Spleen (tissue), 7 donors: ENCODE data around the gene AIG1.

Experiments
- CTCF ChIP-seq, 11 experiments: fragments of 200-600 bp in 7 of 11; fragments of 450-650 bp in 4 of 11; sonication (generic) in 4 of 11; IDR thresholded peaks in 8 of 11; conservative IDR thresholded peaks in 3 of 11; 1 replicate in 7 of 11; 2 replicates in 4 of 11; pipeline versions ENCODE4 v1.4.0 to v1.8.0; 2016 to 2021; ENCODE audit warnings: antibody characterized with exemption in 11 of 11, inconsistent platforms in 4 of 11, mild to moderate bottlenecking in 1 of 11
- POLR2AphosphoS5 ChIP-seq, 3 donors: sonication (generic); formaldehyde crosslinking; IDR thresholded peaks; one replicate each; pipeline ENCODE4 v1.5.1; 2017; ENCODE audit warnings: antibody characterized with exemption in 3 of 3
- donor health status: DM: no; HTN: no; CAD: no; lungs with moderate emphysema.
- donor health status: DM: no; HTN: no; CAD: no.
- donor health status: DM: no; HTN: no; CAD: no.

DNA sequence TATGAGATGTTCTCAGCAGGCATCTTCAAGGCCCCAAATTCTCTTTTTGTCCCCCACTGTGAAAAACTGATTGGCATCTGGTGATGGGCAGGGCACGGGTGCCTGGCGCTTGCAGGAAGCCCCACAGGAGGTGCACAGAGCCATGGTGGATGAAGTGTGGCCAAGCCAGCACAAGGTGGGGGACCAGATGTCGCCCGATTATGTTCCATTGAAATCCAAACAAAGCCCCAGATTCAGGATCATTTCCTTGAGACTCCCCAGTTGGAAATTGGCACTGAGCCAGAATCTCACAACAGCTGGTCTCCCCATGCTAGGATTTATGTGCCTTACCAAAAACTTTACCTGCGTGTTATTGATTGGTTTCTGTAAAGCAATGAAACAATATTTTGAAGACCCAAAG is 203.7 kb downstream of the AIG1 start:
- TF ChIP-seq POLR2AphosphoS5 (IDR thresholded peaks at IDR 0.05) = no peak
- TF ChIP-seq CTCF (IDR thresholded peaks at IDR 0.05 in 8 of 11, conservative IDR thresholded peaks at IDR 0.05 in 3 of 11) = no peak
